WTC11 (cell line): ENCODE results near the gene KRTAP5-2. TPM values are rescaled to one million over a fixed set of nuclear protein-coding genes. Genes with fewer than 3 reads are reported as not detected.
A peak's percentile ranks its signal among the peaks of the same experiment; 100 is the strongest.

Experiments
- ATAC-seq: fragments of 200-7000 bp; cut with Tn5 transposase; 2 replicates; pipeline ENCODE4 v1.10.0; 2021; ENCODE audit warnings: mild to moderate bottlenecking, moderate library complexity
- CTCF ChIA-PET: fragments of 300-600 bp; sonication (Branson Sonifier 250); formaldehyde crosslinking; loops from one replicate; lab custom pipeline; 2021; ENCODE audit warnings: antibody characterized with exemption; lab: Charles Lee
- POLR2A ChIA-PET: fragments of 350-600 bp; sonication (Branson Sonifier 250); formaldehyde crosslinking; loops from one replicate; lab custom pipeline; 2021; ENCODE audit warnings: antibody characterized with exemption; lab: Charles Lee
- DNase-seq: peaks from one replicate; pipeline ENCODE4 v3.0.0; 2021; ENCODE audit warnings: low spot score
- H3K27ac Mint-ChIP-seq: 2 replicates; pipeline ENCODE4 v1.8.0; 2021; ENCODE audit warnings: mixed read lengths
- H3K27me3 Mint-ChIP-seq: 2 replicates; pipeline ENCODE4 v1.8.0; 2021; ENCODE audit warnings: low read depth, mild to moderate bottlenecking, moderate library complexity, mixed read lengths
- H3K36me3 Mint-ChIP-seq: 2 replicates; pipeline ENCODE4 v1.8.0; 2021; ENCODE audit warnings: mixed read lengths
- H3K4me1 Mint-ChIP-seq: 2 replicates; pipeline ENCODE4 v1.8.0; 2022; ENCODE audit warnings: mixed read lengths
- H3K4me3 Mint-ChIP-seq: 2 replicates; pipeline ENCODE4 v1.8.0; 2021; ENCODE audit warnings: mild to moderate bottlenecking, moderate library complexity, mixed read lengths
- H3K9me3 Mint-ChIP-seq: 2 replicates; pipeline ENCODE4 v1.8.0; 2021; ENCODE audit warnings: mixed read lengths
- AFF4 ChIP-seq: sonication (generic); formaldehyde crosslinking; IDR thresholded peaks from 2 replicates; pipeline ENCODE4 v1.8.1; 2023; ENCODE audit warnings: mild to moderate bottlenecking, missing genetic modification reagents, borderline replicate concordance
- CREB1 ChIP-seq: sonication (generic); formaldehyde crosslinking; IDR thresholded peaks from 2 replicates; pipeline ENCODE4 v1.8.0; 2023; ENCODE audit warnings: mild to moderate bottlenecking, missing genetic modification reagents
- E2F1 ChIP-seq: sonication (generic); formaldehyde crosslinking; IDR thresholded peaks from 2 replicates; pipeline ENCODE4 v1.8.0; 2022; ENCODE audit warnings: mild to moderate bottlenecking, missing genetic modification reagents
- ERG ChIP-seq: fragments of 250-450 bp; sonication (Bioruptor Pico); IDR thresholded peaks from 2 replicates; pipeline ENCODE4 v1.8.0; 2021; ENCODE audit warnings: mild to moderate bottlenecking
- FOXJ3 ChIP-seq: sonication (generic); formaldehyde crosslinking; IDR thresholded peaks from 2 replicates; pipeline ENCODE4 v1.9.0; 2021; ENCODE audit warnings: missing genetic modification reagents, mild to moderate bottlenecking, borderline replicate concordance
- FOXP1 ChIP-seq: sonication (generic); formaldehyde crosslinking; IDR thresholded peaks from 2 replicates; pipeline ENCODE4 v1.8.0; 2022; ENCODE audit warnings: missing genetic modification reagents, mild to moderate bottlenecking, moderate library complexity, borderline replicate concordance
- FOXP4 ChIP-seq: sonication (generic); formaldehyde crosslinking; IDR thresholded peaks from 2 replicates; pipeline ENCODE4 v1.8.0; 2022; ENCODE audit warnings: mild to moderate bottlenecking, missing genetic modification reagents
- NFE2L1 ChIP-seq: sonication (generic); formaldehyde crosslinking; IDR thresholded peaks from 2 replicates; pipeline ENCODE4 v1.8.1; 2023; ENCODE audit warnings: missing genetic modification reagents
- NR3C1 ChIP-seq: sonication (generic); formaldehyde crosslinking; conservative IDR thresholded peaks from 2 replicates; pipeline ENCODE4 v1.8.1; 2023; ENCODE audit warnings: low read depth, mild to moderate bottlenecking, missing genetic modification reagents
- RELA ChIP-seq: sonication (generic); formaldehyde crosslinking; IDR thresholded peaks from 2 replicates; pipeline ENCODE4 v1.8.1; 2022; ENCODE audit warnings: missing genetic modification reagents, mild to moderate bottlenecking, borderline replicate concordance
- SOX15 ChIP-seq: fragments of 250-450 bp; sonication (Bioruptor Pico); IDR thresholded peaks from 2 replicates; pipeline ENCODE4 v1.9.0; 2021; ENCODE audit warnings: mild to moderate bottlenecking
- SP1 ChIP-seq: sonication (generic); formaldehyde crosslinking; conservative IDR thresholded peaks from 2 replicates; pipeline ENCODE4 v1.8.1; 2022; ENCODE audit warnings: missing genetic modification reagents
- TEAD4 ChIP-seq: sonication (generic); formaldehyde crosslinking; IDR thresholded peaks from 2 replicates; pipeline ENCODE4 v1.8.0; 2022; ENCODE audit warnings: mild to moderate bottlenecking, missing genetic modification reagents
- ZBTB21 ChIP-seq: sonication (generic); formaldehyde crosslinking; IDR thresholded peaks from 2 replicates; pipeline ENCODE4 v1.8.1; 2023; ENCODE audit warnings: mild to moderate bottlenecking, missing genetic modification reagents, borderline replicate concordance
- ZNF263 ChIP-seq: sonication (generic); formaldehyde crosslinking; IDR thresholded peaks from 2 replicates; pipeline ENCODE4 v1.8.1; 2022; ENCODE audit warnings: low read depth, mild to moderate bottlenecking, moderate library complexity, missing genetic modification reagents
- ZNF281 ChIP-seq: sonication (generic); formaldehyde crosslinking; IDR thresholded peaks from 2 replicates; pipeline ENCODE4 v1.8.0; 2023; ENCODE audit warnings: mild to moderate bottlenecking, missing genetic modification reagents
- ZNF317 ChIP-seq: sonication (generic); formaldehyde crosslinking; IDR thresholded peaks from 2 replicates; pipeline ENCODE4 v1.8.1; 2023; ENCODE audit warnings: low read depth, mild to moderate bottlenecking, moderate library complexity, missing genetic modification reagents, borderline replicate concordance
- ZNF423 ChIP-seq: fragments of 250-450 bp; sonication (Bioruptor Pico); IDR thresholded peaks from 2 replicates; pipeline ENCODE4 v2.1.2; 2022; ENCODE audit warnings: mild to moderate bottlenecking, moderate library complexity
- ZNF512 ChIP-seq: sonication (generic); formaldehyde crosslinking; IDR thresholded peaks from 2 replicates; pipeline ENCODE4 v1.8.1; 2022; ENCODE audit warnings: missing genetic modification reagents, borderline replicate concordance
- total RNA-seq: library from RNA; stranded (reverse); gene quantifications from 3 replicates; pipeline ENCODE4 v1.2.3, GENCODE V29; 2021

The KRTAP5-2 gene
- total RNA-seq, 1 experiment from 2014 or later: not detected

- TF ChIP-seq ZNF317 (CRISPR knock-in tag) (no peak), NR3C1 (no peak), FOXP4 (no peak), ZBTB21 (CRISPR knock-in tag) (no peak), RELA (CRISPR knock-in tag) (no peak), ZNF263 (CRISPR knock-in tag) (no peak), NFE2L1 (CRISPR knock-in tag) (no peak), AFF4 (no peak), FOXJ3 (CRISPR knock-in tag) (no peak), CREB1 (CRISPR knock-in tag) (no peak), ZNF423 (CRISPR knock-in tag) (no peak), TEAD4 (CRISPR knock-in tag) (no peak), ERG (CRISPR knock-in tag) (no peak)
- CTCF ChIA-PET: interaction anchor here (0.6 to 8.5 kb wide), 2 partner anchors 21 to 30 kb away, joined by 3 to 102 read pairs; partner anchors contain the start of gene KRTAP5-2
Observed at GRCh38 chr11:1625541-1625940, 27.4 kb upstream of the KRTAP5-2 start.

GRCh38 chr11:1624621-1625020 lies 26.5 kb upstream of the KRTAP5-2 start:
- no peak for DNase-seq
- no peak for TF ChIP-seq TEAD4 (CRISPR knock-in tag)
- no peak overlapping the region for H3K27ac Mint-ChIP-seq
- ChIA-PET CTCF (interaction anchor here (0.6 to 8.5 kb wide), 4 partner anchors 15 to 498 kb away, joined by 3 to 102 read pairs (median 4); partner anchors contain the start of gene KRTAP5-2), POLR2A (no interaction called here)
- no peak for ATAC-seq
- H3K4me3 Mint-ChIP-seq: no peak overlapping the region
- peaks cover 15% of the 10 kb centered on the region for H3K4me1 Mint-ChIP-seq
- peaks cover 37% of the 10 kb centered on the region for H3K27me3 Mint-ChIP-seq
- no peaks in the 10 kb centered on the region for H3K9me3 Mint-ChIP-seq
- H3K36me3 Mint-ChIP-seq: no peaks in the 10 kb centered on the region

More at GRCh38 chr11:1625541-1625940, 27.4 kb upstream of the KRTAP5-2 start:
- Mint-ChIP-seq H3K27me3 (peaks cover 37% of the 10 kb centered on the region), H3K36me3 (no peaks in the 10 kb centered on the region), H3K27ac (no peak overlapping the region), H3K9me3 (no peaks in the 10 kb centered on the region), H3K4me3 (no peak overlapping the region), H3K4me1 (peaks cover 15% of the 10 kb centered on the region)
- ATAC-seq (no peak), DNase-seq (no peak)
- POLR2A ChIA-PET: no interaction called here

GRCh38 chr11:1623716-1624115 lies 25.6 kb upstream of the KRTAP5-2 start:
- DNase-seq: no peak
- Mint-ChIP-seq H3K36me3 (no peaks in the 10 kb centered on the region), H3K27me3 (peaks cover 32% of the 10 kb centered on the region), H3K27ac (no peak overlapping the region), H3K9me3 (no peaks in the 10 kb centered on the region), H3K4me1 (peaks cover 10% of the 10 kb centered on the region), H3K4me3 (no peak overlapping the region)
- ChIA-PET CTCF (interaction anchor here (0.5 to 8.5 kb wide), 5 partner anchors 16 to 209 kb away, joined by 3 to 102 read pairs (median 4); partner anchors contain the start of gene KRTAP5-2), POLR2A (no interaction called here)
- ATAC-seq: peak; percentile 36; the same call in 1 of the 2 replicates
- TF ChIP-seq FOXP1 (CRISPR knock-in tag) (no peak), E2F1 (CRISPR knock-in tag) (no peak), SP1 (no peak), SOX15 (CRISPR knock-in tag) (no peak), ZNF281 (CRISPR knock-in tag) (no peak), CREB1 (CRISPR knock-in tag) (no peak), ZNF512 (CRISPR knock-in tag) (no peak)
